Stimulated activated CD4-positive, alpha-beta T cell treated with anti-CD3 and anti-CD28 coated beads, Interleukin-1b, Interleukin-23, amount 100 ng/mL, for 1 hour (primary cell): ENCODE measurements around the gene VEGFA.

Source experiments
- DNase-seq, 2 donors: peaks; one replicate each; pipeline ENCODE4 v3.0.0-alpha.2; 2020; ENCODE audit warnings: low read depth in 2 of 2

Gene VEGFA

DNA sequence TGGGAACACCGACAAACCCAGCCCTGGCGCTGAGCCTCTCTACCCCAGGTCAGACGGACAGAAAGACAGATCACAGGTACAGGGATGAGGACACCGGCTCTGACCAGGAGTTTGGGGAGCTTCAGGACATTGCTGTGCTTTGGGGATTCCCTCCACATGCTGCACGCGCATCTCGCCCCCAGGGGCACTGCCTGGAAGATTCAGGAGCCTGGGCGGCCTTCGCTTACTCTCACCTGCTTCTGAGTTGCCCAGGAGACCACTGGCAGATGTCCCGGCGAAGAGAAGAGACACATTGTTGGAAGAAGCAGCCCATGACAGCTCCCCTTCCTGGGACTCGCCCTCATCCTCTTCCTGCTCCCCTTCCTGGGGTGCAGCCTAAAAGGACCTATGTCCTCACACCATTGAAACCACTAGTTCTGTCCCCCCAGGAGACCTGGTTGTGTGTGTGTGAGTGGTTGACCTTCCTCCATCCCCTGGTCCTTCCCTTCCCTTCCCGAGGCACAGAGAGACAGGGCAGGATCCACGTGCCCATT lies 15.3 kb downstream of the VEGFA start:
- DNase-seq, result no peak

DNA sequence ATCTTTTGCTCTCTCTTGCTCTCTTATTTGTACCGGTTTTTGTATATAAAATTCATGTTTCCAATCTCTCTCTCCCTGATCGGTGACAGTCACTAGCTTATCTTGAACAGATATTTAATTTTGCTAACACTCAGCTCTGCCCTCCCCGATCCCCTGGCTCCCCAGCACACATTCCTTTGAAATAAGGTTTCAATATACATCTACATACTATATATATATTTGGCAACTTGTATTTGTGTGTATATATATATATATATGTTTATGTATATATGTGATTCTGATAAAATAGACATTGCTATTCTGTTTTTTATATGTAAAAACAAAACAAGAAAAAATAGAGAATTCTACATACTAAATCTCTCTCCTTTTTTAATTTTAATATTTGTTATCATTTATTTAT lies 15.9 kb downstream of the VEGFA start:
- no peak for DNase-seq

DNA sequence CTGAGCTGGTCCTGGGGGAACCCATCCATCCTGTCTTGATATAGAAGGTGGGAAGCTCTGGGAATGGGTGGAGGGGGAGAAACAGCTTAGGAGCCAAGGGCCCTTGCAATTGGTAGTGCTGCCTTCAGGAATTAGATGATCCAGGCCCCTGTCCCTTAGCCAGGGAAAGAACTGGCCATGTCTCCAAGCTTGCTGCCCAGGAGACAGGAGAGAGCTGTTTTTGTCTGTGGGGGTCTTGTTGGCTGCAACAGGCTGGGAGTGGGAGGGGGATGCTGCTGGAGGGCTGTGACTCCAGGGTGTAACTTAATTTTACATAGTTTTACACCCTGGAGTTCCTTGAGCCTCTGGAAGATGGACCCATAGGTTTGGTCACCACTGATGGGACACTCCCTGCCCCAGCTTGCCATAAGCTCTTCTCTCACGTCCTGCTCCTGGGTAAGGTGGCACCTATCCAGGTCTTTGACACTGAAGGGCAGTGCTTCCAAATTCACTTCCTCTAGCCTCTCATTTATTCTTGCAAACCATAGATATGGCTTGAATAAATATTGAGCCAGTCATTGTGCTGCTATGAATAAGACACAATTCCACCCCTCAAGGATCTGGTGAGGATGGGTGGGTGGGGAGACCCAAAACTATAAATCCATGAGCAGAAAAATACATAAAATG lies 16.8 kb downstream of the VEGFA start:
- no peak for DNase-seq

DNA sequence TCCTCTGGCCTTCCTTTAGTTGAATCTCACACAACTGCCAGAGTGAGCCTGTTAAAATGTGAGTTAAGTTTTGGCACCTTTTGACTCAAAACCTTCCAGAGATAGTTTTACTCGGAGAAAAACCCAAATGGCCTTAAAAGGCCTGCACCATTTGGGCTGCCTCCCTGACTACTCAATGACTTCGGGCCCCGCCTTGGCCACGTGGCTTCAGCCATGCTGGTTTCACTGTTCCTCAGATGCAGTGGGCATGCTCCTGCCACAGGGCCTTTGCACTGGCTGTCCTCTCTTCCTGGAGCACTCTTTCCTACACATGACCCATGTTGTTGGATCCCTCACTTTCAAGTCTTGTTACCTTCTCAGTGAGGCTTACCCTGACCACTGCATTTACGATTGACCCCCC lies 18.3 kb downstream of the VEGFA start:
- no peak for DNase-seq

DNA sequence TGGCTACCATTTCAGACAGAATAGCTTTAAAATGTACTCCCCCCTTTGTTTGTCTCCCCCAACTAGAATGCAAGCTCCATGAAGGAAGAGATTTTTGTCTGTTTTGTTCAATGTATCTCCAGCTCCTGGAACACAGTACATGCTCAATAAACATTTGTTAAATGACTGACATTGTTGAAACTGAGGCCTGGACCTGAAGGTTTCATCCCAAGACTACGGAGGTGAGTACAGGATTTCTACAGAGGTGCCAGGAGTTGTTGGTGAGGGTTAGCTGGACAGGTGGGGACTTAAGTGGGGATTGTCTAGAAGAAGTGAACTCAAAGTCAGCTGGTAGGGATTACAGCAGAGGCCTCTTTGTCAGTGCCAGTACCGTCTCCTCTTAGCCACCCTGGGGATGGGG lies 19.4 kb downstream of the VEGFA start:
- no peak for DNase-seq

DNA sequence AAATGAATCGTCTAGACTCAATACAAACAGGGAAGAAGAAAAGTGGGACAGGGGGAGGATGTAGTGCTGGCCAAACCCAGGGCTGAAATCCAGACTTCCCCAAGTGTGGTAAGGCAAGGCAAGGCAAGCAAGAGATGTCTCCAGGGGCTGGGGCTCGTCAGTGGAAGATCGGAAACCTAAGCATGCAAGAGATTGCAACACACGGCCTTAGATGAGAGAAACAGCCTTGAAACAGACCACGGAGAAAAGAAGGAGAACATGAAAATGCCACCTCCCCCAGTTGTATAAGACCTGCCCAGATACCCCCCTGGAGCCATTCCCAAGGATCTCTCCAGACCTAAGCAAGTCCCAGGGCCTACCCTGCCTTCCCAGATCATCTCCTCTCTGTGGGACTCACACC lies 20.0 kb downstream of the VEGFA start:
- no peak for DNase-seq

DNA sequence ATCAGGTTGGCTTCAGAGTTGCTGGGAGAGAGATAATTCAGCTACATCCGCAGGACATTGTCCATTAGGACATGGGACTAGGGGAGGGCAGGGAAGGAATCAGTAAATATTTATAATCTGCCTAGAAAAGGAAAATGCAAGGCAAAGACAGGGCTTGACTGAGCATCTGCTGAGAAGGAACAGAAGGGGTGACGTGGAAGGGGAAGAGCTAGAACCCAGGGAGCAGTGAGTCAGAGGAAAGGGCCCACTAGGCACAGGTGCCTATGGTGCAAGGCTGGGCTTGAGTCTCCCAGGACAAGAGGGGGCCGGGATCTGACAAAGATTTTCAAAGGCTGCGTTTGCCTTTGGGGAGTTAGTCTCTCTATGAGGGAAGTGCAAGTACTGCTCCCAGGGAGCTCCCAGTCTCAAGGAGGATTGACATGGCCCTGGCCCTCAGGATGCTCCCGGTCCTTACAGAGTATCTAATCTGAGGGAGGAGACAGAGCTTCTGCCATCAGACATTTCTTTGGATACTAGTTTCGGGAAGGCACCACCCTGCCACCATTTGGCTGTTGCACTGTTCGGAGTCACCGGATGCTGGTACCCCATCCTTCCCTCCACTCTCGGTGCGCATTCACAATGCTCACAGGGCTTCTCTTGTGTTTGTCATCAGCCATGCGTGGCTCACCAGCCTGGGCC lies 21.9 kb downstream of the VEGFA start:
- DNase-seq, result no peak

DNA sequence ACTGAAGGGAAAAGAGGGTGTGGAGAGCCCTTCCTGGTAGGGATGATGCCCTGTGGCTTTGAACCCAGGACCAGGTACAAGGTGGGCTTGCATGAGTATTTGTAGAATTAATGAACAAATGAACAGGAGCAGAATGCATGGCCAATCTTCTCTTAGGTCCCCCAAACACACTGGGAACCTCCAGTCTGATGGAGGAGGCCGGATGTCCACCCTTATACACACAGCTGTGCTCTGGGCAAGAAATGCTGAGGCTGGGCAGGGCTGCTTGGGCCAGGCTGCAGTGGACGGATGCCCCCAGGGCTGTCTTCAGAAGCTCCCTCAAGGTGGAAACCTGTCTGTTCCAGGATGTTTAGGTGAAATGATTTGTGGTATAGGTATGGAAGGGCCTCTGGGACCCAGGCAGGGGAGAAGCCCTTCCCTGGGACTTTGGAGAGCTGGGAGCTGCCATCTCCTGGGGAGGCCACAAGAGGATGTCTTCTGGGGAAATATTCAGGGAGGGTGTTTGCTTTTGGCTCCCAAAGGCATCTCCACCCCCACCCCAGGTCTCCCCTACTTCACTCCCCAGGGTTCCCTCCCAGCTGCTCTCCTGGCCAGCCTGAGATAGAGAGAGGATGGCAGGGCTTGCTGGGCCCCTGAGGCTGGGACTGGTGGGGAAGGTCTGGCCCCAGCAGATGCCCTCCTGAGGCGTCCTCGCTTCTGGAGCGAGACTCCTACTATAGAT lies 23.3 kb downstream of the VEGFA start:
- DNase-seq, result no peak

DNA sequence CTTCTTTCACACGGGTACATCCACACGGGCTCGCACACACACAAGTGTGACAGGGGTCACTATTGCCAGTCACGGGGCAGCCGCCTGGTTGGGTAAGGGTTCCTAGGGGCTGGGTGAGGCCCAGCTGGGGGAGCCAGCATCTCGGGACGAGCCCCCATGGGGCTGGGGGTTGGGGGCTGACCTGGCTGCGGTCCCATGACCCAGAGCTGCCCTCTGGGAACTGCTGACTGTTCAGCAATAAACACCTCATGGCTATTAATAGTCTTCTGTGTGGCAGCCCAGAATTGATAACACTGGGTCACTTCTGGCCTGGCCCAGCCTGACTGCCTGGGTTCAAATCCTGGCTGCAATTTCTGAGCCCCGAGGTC lies 23.8 kb downstream of the VEGFA start:
- DNase-seq, result no peak

DNA sequence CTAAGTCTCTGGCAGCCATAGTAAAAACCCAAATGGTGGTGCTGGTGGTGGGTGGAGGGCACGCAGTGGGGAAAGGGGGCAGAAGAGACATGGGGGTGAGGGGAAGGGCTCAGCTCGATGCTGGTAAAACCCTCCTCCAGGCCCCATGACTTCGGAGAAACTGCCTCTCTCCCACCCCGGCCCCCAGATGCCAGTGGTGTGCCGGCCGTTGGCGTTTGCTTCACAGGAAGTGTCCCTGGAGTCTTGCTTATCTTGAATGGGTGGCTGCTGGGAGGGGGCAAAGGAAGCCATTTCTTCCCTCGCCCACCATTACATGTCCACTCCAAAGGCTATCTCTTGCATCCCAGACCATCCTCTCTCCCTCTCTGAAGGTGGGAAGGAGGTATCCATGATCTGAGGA lies 25.4 kb downstream of the VEGFA start:
- no peak for DNase-seq

DNA sequence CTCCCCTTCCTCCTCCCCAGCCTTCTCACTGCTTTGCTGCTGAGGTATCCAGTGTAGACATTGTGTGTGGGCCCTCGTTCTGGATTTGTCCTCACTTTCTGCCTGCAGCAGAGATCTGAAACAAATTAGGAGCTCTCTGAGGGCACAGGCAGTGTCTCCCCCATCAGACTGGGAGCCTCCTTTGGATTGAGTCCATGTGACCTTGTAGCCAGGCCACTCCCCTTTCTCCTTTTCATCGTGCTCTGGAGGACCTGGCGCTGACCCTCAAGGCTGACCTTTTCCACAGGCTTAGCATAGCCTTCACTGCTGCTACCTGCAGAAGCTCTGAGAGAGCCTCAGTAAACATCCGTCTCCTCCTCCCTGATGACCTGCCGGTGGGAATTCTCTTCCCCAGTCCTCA lies 26.2 kb downstream of the VEGFA start:
- no peak for DNase-seq

DNA sequence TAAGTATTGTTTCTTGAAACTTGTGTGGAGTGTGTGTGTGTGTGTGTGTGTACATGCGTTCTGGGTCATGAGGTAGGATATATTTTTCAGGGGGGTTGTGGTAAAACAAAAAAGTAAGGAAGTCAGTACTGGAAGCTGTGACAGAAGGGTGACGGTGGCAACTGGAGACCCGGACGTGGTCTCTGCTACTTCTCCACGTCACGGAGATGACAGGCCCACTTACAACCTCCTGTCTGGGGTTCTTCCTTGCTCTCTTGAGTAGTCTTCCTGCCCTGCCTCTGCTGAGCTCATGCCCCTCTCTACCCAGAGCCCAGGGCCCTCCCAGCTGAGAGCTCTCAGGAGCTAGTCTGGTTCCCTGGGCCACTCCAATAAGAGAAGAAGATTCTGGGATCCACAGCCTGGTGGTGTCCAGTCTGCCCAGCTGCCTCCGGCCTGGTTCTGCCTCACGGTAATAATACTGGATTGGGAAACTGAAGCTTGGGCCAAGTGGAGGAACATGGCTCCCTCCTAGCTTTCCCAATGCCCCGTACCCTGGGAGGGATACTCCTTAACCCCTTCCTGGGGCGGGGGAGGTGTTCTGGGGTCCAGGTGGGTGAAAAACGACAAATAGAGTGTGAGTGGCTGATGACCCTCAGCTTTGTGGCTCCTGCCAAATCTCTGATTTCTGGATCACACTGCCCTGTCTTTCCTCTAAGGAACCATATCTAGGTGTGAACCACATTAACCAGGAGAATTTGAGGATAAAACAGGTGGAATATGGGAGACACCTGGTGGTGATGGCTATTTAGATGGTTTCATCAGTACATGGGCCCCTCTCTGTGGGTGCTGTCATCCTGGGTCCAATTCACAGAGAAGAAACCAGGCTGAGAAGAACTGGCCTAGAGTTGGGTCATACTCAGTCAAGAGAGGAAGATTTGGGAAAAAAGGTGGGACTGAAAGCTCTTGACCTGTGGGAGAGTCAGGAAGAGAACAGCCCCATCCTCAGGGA lies 27.2 kb downstream of the VEGFA start:
- no peak for DNase-seq

DNA sequence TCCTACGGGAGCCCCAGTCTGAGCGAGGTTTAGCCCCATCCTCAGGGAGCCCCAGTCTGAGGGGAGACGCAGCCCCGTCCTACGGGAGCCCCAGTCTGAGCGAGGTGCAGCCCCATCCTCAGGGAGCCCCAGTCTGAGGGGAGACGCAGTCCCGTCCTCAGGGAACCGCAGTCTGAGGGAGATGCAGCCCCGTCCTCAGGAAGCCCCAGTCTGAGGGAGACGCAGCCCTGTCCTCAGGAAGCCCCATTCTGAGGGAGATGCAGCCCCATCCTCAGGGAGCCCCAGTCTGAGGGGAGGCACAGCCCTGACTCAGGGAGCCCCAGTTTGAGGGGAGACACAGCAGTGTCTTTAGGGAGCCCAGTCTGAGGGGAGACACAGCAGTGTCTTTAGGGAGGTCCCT lies 27.9 kb downstream of the VEGFA start:
- no peak for DNase-seq

DNA sequence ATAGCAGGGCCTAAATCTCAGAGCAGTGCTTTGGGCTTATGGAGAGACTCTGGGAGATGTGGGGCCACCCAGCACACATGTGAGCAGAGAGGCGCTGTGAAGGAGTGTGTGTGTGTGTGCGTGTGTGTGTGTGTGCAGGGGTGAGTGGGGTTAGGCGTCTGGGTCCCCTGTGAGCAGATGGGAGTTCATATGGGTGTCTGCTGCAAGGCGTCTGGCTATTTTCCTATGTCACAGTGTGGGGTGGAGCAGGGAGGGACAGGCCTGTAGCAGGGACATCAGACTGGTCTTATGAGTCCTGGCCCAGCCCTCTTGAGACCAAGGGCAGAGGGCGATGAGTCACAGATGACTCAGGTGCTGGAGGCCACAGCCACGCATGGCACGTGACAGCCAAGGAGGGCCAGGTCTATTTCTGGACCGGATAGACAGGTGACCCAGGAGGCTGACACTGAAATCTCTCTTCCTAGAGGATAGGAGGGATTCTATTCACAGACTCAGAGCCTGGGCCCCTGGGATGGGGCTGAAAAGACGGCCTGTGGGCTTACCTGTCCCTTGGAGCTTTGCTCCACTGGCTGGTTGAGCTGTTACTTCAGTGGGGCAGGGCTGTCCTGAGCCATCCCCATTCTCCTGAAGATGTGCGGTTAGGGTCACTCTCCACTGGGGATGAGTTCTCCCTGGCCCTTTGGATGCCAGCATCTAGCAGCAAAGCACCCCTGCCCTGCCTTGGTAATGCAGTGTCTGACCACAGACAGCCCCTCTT lies 28.9 kb downstream of the VEGFA start:
- no peak for DNase-seq

DNA sequence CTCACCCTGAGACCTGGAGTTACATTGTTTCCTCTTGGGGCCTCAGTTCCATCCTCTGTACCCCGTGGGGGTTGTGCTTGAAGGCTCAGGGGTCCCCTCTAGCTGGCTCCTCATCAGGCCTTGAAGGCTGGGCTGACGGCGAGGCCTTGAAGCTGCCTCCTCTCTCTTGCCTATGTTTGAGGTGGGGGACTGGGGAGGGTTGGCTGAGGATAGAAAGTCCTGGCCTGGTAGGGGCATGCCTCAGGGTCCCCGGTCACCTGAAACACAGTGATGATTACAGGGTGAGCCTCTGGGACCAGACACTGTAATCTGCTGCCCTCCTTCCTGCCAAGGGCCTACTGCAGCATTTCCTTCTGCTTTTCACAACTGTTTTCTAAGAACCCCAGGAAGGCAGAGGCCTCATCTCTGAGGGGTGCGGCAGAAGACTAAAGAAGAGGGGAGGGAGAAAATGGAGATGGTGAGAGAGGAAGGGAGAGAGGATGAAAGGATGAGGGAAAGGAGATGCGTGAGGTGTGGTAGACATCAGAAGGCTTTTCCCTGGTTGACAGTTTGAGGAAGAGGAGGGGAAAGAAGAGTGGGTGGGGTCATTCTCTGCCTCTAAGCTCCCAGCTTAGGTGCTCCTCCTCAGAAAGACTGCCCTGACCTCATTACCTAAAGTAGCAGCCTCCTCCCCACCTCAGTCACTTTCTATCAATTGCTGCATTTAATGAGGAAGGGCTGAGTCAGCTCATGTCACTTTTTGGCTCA lies 29.7 kb downstream of the VEGFA start:
- no peak for DNase-seq

DNA sequence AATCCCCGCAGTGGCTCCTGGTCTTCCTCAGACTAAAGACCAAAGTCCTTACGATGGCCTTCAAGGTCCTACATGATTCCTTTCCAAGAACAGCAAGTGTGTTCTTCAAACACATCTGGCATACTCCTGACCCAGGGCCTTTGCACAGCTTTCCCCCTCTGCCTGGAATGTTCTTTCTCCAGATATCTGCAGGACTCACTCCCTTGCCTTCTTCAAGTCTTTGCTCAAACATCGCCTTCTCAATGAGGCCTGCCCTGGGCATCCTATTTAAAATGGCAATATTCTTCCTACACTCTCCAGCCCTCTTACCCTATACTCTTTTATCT lies 30.2 kb downstream of the VEGFA start:
- DNase-seq, result no peak

DNA sequence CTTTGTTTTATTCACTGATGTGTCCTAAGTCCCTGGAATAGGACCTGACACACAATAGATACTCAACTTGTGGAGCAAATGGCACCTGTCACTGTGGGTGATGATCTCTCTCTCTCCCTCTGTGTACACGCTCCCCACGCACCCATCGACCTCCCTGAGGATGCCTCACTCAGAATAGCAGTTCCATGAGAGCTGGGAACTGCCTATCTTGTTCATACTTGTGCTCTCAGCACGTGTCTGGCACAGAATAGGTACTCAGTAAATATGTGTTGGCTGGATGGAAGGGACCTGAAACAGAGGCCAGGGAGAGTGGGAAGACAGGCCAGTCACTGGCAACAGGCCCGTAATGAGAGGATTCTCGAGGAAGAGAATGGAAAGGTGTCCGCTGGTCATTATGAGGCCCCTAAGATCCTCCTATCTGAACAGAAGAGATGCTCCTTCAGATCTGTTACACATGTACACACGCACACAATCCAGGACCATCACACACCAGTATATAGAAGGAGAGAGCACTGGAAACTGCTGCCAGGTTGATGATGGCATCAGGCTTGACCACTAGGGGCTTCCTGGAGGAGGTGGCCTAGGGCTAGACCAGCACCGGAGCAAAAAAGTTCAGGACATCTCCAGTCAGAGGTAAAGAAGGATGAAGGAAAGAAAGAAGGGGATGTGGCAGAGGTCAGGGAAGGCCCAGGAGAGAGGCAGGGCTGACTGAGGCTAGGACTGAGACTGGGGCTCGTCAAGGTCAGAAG lies 30.9 kb downstream of the VEGFA start:
- no peak for DNase-seq

DNA sequence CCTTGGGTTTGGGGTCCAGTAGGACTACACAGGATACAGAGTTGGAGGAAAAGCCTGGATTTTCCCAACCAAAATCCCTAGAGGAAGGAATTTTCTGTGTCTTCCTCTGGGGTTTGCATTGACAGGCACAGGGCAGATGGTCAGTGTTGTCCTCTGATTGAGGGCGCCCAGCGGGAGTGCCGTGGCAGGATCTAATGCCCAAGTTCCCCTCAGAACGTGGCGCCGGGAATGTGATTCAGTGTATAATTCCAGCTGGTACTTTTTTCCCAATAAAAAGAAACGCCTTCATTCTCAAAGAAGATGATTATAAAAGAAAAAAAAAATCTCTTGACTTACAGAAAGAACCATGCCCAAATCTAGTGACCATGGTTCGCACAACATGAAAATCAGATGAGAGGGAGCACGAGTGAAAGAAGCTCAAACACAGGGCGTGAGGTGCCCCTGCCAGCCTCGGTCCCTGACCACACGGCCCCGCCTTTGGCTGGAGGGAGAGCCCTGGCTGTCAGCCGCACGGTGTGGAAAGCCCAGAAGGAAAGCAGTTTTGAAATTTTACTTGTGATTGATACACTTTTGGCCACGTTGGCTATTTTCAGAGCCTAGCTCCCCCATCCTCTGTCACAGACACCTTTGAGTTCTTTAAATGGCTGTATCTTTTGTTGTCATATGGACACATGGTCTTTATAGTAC lies 31.6 kb downstream of the VEGFA start:
- no peak for DNase-seq
